ENCODE data around the gene NECAB3.

DNA sequence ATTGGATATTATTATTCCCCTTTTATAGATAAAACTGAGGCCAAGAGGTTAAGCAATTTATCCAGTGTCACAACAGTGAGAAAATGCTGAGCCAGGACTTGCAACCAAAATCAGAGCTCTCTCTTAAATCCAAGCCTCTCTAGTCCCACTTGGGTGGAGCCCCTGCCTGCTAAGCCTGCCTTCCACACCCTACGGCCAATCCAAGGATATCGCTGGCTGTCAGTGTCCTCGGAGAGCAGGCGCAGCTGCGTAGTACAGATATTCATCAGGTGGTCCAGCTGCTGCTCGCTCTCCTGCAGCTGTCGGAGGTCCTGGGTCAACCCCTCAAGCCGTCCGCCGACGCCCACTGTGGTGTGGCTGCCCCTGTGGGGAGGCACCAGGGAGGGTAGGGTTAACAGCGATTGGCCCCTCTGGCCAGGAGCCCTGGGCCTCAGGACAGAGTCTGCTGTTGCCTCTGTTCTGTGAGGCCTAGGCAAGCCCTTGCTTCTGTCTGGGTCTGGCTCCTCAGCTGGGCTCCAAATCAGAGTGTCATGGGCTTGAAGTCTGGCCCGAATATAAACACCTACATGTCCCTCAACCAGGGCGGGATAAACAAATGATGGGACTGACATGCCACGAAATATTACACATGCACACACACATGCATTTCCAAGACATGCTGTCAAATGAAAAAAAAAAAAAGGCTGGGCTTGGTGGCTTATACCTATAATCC lies 3.9 kb upstream of the NECAB3 start:
- TF ChIP-seq EZH2 (IDR thresholded peaks at IDR 0.05; ENCODE audit: low read length, unreplicated experiment) (no peak), EZH2phosphoT487 (IDR thresholded peaks at IDR 0.05; ENCODE audit: borderline replicate concordance, low read length) (no peak)
- TF ChIP-seq, protein P1, sequence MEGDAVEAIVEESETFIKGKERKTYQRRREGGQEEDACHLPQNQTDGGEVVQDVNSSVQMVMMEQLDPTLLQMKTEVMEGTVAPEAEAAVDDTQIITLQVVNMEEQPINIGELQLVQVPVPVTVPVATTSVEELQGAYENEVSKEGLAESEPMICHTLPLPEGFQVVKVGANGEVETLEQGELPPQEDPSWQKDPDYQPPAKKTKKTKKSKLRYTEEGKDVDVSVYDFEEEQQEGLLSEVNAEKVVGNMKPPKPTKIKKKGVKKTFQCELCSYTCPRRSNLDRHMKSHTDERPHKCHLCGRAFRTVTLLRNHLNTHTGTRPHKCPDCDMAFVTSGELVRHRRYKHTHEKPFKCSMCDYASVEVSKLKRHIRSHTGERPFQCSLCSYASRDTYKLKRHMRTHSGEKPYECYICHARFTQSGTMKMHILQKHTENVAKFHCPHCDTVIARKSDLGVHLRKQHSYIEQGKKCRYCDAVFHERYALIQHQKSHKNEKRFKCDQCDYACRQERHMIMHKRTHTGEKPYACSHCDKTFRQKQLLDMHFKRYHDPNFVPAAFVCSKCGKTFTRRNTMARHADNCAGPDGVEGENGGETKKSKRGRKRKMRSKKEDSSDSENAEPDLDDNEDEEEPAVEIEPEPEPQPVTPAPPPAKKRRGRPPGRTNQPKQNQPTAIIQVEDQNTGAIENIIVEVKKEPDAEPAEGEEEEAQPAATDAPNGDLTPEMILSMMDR (conservative IDR thresholded peaks at IDR 0.05; ENCODE audit: low read depth, low read length), result no peak
